Progenitor cell of endocrine pancreas (in vitro differentiated cells): Measurements from ENCODE around the gene CFAP58. TPM values are rescaled to one million over a fixed set of nuclear protein-coding genes. Genes with fewer than 3 reads are reported as not detected.

Experiments
- DNase-seq: peaks from one replicate; pipeline ENCODE4 v3.0.0; 2021; ENCODE audit warnings: low spot score; ENCODE audit not compliant: unreplicated experiment
- H3K27ac Mint-ChIP-seq: 2 replicates; pipeline ENCODE4 v1.8.0; 2021; ENCODE audit warnings: mild to moderate bottlenecking, moderate library complexity, mixed read lengths
- H3K27me3 Mint-ChIP-seq: 2 replicates; pipeline ENCODE4 v1.8.0; 2021; ENCODE audit warnings: mixed read lengths
- H3K36me3 Mint-ChIP-seq: 2 replicates; pipeline ENCODE4 v1.8.0; 2022; ENCODE audit warnings: mixed read lengths; ENCODE audit not compliant: insufficient read depth
- H3K4me1 Mint-ChIP-seq: 2 replicates; pipeline ENCODE4 v1.8.0; 2021; ENCODE audit warnings: low read depth, mixed read lengths
- H3K4me3 Mint-ChIP-seq: 2 replicates; pipeline ENCODE4 v1.8.0; 2021; ENCODE audit warnings: low read depth, mild to moderate bottlenecking, moderate library complexity, mixed read lengths
- H3K9me3 Mint-ChIP-seq: 2 replicates; pipeline ENCODE4 v1.8.0; 2021; ENCODE audit warnings: low read depth, mixed read lengths
- total RNA-seq: library from RNA; stranded (reverse); gene quantifications from 2 replicates; pipeline ENCODE4 v1.2.1, GENCODE V29; 2021
- TF ChIP-seq, protein P1 (sequence below): fragments of 200-600 bp; sonication (generic); IDR thresholded peaks from one replicate; pipeline ENCODE4 v1.5.0; 2021; ENCODE audit warnings: antibody characterized with exemption, mild to moderate bottlenecking; ENCODE audit not compliant: unreplicated experiment

CFAP58 gene
- total RNA-seq, 1 donor from 2014 or later = 0.24 TPM

- no peaks in the 10 kb centered on the region for H3K27me3 Mint-ChIP-seq
- no peaks in the 10 kb centered on the region for H3K9me3 Mint-ChIP-seq
- H3K27ac Mint-ChIP-seq = no peak overlapping the region
- H3K4me3 Mint-ChIP-seq = no peak overlapping the region
- H3K36me3 Mint-ChIP-seq = no peaks in the 10 kb centered on the region
- DNase-seq = no peak
- no peaks in the 10 kb centered on the region for H3K4me1 Mint-ChIP-seq
- TF ChIP-seq, protein P1, sequence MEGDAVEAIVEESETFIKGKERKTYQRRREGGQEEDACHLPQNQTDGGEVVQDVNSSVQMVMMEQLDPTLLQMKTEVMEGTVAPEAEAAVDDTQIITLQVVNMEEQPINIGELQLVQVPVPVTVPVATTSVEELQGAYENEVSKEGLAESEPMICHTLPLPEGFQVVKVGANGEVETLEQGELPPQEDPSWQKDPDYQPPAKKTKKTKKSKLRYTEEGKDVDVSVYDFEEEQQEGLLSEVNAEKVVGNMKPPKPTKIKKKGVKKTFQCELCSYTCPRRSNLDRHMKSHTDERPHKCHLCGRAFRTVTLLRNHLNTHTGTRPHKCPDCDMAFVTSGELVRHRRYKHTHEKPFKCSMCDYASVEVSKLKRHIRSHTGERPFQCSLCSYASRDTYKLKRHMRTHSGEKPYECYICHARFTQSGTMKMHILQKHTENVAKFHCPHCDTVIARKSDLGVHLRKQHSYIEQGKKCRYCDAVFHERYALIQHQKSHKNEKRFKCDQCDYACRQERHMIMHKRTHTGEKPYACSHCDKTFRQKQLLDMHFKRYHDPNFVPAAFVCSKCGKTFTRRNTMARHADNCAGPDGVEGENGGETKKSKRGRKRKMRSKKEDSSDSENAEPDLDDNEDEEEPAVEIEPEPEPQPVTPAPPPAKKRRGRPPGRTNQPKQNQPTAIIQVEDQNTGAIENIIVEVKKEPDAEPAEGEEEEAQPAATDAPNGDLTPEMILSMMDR = no peak
Observed at GRCh38 chr10:104440221-104440620, 86.6 kb downstream of the CFAP58 start.

DNA sequence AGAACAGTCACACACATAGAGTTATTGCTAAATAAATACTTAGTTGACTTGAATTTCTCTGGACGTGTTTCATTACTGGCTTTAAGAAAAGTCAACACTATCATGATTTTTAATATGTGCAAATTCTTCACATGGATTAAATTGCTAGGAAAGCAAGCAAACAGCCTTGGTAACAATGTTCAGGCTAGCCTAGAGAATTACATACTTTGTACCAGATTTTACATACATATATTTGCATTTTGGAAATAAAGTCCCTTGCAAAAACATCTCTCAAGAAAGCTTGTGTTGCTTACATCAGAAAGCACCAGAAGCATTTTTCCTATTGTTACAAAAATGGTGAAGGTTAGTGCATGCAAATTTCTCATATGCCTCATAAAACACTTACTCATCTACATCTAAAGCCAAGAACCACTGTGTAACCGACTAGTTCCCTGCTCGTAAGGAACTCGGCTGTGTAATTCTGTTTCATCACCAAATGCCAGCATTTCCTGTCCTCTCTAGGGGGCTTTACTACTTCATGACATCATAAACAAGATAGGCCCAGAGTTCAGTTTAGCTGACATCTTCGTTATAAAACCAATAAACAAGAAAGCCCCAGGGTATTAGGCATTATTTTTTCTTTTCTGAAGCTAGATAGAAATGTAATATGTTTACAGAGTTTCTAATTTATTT is 87.8 kb downstream of the CFAP58 start:
- Mint-ChIP-seq H3K9me3 (no peaks in the 10 kb centered on the region), H3K36me3 (no peaks in the 10 kb centered on the region), H3K4me1 (no peaks in the 10 kb centered on the region), H3K27me3 (no peaks in the 10 kb centered on the region), H3K27ac (no peak overlapping the region), H3K4me3 (no peak overlapping the region)
- TF ChIP-seq, protein P1 = no peak
- DNase-seq = no peak

DNA sequence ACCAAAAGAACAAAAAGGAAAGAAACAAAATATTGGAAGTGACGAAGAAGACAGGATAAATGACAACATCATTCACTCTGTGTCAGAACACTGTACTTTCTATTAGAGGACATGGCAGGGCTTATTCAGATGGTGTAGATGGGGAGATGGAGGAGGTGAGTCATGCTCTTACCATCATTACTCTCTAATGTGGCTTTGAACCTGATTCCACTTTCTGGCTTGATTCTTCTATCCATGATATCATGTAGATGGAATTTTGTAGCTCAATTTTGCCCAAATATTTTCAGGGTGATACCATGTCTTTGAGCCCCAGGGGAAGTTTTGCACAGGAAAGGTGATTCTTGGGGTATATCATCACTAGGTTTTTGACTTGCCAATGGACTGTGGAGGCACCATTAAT is 91.7 kb downstream of the CFAP58 start:
- Mint-ChIP-seq H3K27ac (no peak overlapping the region), H3K27me3 (no peaks in the 10 kb centered on the region), H3K9me3 (no peaks in the 10 kb centered on the region), H3K4me3 (no peak overlapping the region), H3K4me1 (no peaks in the 10 kb centered on the region), H3K36me3 (no peaks in the 10 kb centered on the region)
- no peak for DNase-seq
- TF ChIP-seq, protein P1 = no peak

GRCh38 chr10:104446151-104446550 is 92.5 kb downstream of the CFAP58 start:
- H3K27ac Mint-ChIP-seq = no peak overlapping the region
- no peaks in the 10 kb centered on the region for H3K27me3 Mint-ChIP-seq
- H3K36me3 Mint-ChIP-seq = no peaks in the 10 kb centered on the region
- H3K4me3 Mint-ChIP-seq = no peak overlapping the region
- no peaks in the 10 kb centered on the region for H3K4me1 Mint-ChIP-seq
- TF ChIP-seq, protein P1 = no peak
- no peaks in the 10 kb centered on the region for H3K9me3 Mint-ChIP-seq
- DNase-seq = no peak

- Mint-ChIP-seq H3K27me3 (no peaks in the 10 kb centered on the region), H3K36me3 (no peaks in the 10 kb centered on the region), H3K9me3 (no peaks in the 10 kb centered on the region), H3K4me3 (no peak overlapping the region), H3K27ac (no peak overlapping the region), H3K4me1 (no peaks in the 10 kb centered on the region)
- TF ChIP-seq, protein P1 = no peak
- no peak for DNase-seq
Observed at GRCh38 chr10:104447331-104447730, 93.7 kb downstream of the CFAP58 start.
